GM12892 (cell line): ENCODE data around the gene CMKLR1.
A peak's percentile ranks its signal among the peaks of the same experiment; 100 is the strongest.

Experiments
- DNase-seq: peaks from one replicate; pipeline ENCODE4 v3.0.0; 2011; ENCODE audit not compliant: insufficient read length
- FAIRE-seq: peaks from 2 replicates; lab custom pipeline; 2011; peaks lifted over from hg19 to GRCh38; lab: Jason Lieb, UNC
- POLR2A ChIP-seq: IDR thresholded peaks from 2 replicates; pipeline ENCODE4 v1.6.1; 2011; ENCODE audit warnings: low read depth, low read length, control low read depth
- POLR2AphosphoS5 ChIP-seq: IDR thresholded peaks from 2 replicates; pipeline ENCODE4 v1.6.1; 2011; ENCODE audit warnings: low read depth, low read length, control low read depth
- TAF1 ChIP-seq: IDR thresholded peaks from 2 replicates; pipeline ENCODE4 v1.6.1; 2011; ENCODE audit warnings: low read depth, mild to moderate bottlenecking, control low read depth, low read length, borderline replicate concordance

The CMKLR1 gene

GRCh38 chr12:108320507-108321293 is 18.4 kb downstream of the CMKLR1 start:
- TF ChIP-seq POLR2A, result no peak
- DNase-seq (no peak), FAIRE-seq (peak; percentile 94)

DNA sequence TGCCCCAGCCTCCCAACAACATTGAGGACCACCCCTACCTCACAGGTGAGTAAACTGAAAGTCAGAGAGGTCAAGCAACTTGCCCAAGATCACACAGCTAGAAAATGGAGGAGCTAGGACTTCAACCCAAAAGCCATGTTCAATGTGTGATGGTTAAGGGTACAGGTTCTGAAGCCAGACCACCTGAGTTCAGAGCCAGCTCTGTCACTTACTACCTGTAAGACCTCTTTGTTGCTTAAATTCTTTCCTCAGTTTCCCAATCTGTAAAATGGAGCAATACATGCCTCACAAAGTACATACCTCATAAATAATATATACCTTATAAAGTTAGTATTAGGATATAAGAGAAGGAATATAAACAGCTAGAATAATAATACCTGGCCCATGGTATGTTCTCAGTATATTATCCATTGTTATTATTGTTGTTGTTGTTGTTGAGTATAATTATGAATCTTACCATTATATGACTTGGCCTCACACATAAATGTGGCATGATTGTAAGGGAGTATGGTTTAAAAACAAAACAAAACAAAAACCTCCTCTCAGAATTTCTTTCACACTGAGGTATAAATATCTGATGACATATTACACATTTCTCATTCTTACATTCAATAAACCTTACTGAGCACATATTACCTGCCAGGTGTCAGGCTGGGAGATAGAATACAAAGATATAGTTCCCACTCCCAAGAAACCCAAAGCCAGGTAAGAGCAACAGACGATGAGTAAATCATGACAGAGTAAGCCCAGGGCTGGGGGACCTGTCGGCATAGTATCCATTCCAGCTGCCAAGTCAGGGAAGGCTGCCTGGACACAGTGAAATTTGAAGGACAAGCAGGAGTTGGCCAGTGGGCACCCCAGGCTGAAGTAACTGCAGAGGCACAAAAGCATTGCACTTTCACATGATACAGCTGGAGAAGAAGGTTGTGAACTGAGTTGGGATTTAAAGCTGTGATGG is 19.6 kb downstream of the CMKLR1 start:
- FAIRE-seq (peak; percentile 85), DNase-seq (no peak)
- no peak for TF ChIP-seq POLR2A
- no peak for TF ChIP-seq POLR2AphosphoS5
- no peak for TF ChIP-seq TAF1

DNA sequence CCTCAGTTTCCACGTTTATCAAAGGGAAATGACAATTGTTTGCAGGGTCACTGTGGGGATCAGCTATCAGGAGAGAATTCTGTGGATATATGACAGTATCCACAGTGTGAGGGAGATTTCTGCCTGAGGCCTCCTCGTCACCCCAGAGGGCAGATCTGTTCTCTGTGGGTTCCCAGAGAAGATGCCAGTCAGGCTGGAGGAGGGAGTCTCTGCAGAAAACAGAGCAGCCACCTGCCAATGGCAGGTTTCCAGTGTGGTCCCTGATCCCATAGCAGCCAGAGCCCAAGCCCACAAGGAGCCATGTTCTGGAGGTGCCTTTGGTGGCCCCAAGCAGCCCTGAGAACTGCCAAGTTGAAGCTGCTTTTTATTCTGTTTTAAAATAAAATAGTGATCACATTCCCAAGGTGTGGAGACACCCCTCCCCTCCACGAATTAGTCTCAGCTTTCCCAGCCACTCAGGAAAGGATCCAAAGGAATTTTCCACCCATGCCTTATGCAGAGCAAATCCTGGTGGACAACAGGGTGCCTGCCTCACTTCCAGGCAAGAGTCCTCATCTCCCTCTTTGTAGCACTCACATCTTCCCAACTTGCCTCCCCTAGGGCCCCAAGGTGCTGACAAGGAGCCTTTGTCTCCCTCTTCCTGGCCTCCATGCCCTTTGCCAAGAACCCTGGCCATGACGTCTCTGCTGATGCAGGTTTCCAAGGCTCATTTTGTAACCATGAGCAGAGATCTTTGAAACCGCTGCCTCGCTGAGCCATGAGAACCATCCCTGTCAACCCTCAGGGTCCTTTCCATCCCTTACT is 20.4 kb downstream of the CMKLR1 start:
- TF ChIP-seq POLR2AphosphoS5 (no peak), TAF1 (no peak), POLR2A (no peak)
- DNase-seq (no peak), FAIRE-seq (no peak)

DNA sequence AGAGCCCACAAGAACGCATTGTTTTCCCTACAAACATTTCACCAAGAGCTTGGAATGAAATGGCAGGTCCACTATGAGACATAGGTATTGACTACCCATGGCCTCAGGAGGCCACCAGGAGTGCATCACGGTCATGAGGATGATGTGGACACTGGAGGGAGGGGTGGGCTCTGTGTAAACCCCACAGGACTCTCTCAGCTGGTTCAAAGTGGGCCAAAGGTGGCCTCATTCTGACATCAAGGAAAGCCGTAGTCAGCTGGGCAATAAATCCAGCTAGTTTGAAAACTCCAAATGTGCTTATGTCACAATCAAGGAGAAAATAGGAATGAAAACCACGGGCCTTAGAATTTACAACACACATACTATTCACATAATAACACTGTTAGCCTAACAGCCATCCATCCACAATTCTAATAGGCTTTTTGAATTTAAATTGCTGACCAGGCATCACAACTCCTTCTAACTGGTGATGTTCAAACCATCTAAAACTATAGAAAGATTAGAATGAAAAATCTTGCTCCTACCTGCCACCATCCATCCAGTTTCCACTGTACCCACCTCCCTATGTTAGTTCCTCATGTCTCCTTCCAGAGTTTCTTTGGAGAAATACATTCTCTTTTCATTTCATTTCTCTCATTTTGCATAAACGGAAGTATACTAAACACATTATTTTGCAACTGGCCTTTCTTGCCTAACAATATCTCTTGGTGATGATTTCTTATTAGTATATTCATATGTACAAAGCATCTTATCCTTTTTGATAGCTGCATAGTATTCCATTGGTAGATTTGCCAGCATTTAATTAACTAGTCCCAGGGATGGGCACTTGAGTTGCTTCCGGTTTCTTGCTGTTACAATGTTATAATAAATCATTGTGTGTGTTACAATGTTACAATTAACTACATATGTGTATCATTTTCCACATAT is 21.5 kb downstream of the CMKLR1 start:
- TF ChIP-seq TAF1 (no peak), POLR2A (no peak), POLR2AphosphoS5 (no peak)
- FAIRE-seq, result peak; percentile 14
- DNase-seq, result no peak

DNA sequence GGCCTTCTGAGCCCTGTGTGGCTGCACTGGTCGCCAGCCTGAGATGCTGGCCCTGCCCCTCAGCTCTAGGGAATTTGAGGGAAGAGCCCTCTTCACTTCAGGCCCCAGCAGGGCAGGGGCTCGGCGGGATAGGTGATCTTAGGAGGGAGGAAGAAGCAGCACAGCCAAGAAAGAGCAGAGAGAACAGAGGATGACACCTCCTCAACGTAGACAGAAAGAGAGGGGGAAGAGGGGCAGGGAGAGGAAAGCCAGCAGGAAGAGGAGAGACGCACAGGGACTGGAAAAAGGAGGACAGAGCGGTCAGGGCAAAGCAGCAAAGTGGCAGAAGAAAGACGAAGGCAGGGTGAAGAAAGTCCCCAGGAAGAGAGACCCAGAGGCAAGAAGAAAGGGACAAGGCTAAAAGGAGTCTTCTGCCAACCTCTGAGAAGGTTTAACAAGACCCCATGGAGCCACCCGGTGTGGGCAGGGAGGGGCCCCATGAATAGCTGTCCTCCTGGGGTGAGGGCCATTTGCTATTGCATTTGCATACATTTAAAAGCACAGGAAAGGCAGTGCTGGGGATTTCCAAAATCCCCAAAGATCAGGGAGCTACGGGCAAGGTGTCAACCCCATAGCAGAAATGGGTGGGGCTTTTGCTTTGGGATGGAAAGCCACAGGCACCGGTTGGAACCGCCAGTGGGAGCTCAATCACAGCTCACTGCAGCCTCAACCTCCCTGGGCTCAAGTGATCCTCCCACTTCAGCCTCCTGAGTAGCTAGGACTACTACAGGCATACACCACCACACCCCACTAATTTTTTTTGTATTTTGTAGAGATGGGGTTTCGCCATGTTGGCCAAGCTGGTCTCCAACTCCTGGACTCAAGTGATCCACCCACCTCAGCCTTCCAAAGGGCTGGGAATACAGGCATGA is 22.7 kb downstream of the CMKLR1 start:
- TF ChIP-seq TAF1 (no peak), POLR2A (no peak), POLR2AphosphoS5 (no peak)
- no peak for DNase-seq
- FAIRE-seq, result peak; percentile 36

DNA sequence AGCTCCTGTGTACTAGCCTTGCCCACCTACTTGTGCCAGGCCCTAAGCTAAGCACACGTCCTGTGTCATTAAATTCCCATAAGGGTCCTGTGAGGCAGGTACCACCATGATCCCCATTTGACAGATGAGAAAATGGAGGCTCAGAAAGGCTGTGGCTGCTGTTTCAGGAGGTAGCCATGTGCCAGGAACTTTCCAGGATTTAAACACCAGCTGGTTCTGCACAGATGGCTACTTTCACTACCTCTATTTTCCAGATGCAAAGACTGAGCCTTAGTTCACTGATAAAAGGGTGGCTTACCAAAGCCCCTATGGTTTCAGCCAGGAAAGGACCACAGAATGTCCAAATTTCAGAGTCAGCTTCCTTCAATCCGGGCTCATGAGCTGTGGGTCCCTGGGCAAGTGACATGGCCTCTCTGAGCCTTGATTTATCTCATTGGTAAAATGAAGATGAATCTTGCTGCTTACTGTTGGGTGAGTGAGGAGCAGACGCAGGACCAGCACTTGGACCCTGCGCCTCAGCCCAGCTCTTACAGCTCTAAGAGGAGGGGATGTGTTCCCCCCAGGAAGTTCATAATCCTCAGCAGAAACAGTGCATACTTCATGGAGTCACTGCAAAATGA is 23.5 kb downstream of the CMKLR1 start:
- TF ChIP-seq TAF1 (no peak), POLR2A (no peak), POLR2AphosphoS5 (no peak)
- FAIRE-seq (peak; percentile 60), DNase-seq (no peak)

DNA sequence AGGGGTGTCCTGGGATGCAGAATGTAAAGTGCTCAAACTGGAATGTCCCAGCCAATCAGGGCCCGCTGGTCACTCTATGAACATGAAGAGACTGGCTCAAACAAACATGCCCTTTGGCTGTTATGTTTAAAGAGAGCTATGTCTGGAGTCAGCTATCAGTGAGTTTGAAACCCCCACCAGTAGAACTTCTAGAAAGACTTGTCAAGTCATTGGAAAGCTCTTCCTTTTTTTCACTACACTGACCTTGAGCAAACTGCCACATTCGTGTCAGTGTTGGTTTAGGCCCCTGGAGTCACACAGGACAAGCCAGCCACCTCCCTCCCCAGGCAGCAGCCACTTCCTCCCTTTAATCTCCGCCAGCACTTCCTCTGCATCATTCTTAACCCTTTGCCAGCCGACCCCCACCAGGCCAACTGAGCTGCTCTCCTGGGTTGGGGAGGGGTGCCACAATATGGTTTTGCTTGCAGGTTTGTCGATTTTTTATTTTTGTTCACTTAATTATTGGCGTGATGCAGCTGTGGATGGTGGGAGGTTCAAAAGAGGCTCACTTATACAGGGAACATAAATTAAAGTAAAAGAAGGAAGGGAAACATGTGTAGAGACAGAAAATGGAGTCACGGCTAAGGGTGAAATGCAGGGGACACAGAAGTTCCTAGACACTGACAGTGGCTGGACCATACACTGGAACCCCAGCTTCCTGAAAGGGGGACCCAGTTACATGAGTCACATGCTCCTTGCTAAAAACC is 25.3 kb downstream of the CMKLR1 start:
- no peak for TF ChIP-seq TAF1
- TF ChIP-seq POLR2A, result no peak
- TF ChIP-seq POLR2AphosphoS5, result no peak
- DNase-seq (no peak), FAIRE-seq (peak; percentile 9)

DNA sequence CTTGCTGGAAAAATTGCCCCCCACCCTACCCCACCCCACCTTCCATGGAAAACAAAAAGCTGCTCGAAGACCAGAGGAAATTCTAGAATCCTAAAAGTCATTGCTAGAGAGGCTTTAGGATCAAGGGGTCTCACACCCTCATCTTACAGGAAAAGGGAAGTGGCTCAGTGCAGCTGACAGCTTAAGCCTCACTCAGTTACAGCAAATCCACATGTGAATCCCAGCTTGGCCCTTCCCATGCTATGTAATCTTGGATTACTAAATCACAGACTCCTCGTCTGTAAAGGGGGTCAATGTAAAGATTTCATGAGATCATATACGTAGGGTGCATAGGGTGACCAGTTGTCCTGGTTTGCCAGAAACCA is 25.9 kb downstream of the CMKLR1 start:
- DNase-seq (no peak), FAIRE-seq (peak; percentile 33)

DNA sequence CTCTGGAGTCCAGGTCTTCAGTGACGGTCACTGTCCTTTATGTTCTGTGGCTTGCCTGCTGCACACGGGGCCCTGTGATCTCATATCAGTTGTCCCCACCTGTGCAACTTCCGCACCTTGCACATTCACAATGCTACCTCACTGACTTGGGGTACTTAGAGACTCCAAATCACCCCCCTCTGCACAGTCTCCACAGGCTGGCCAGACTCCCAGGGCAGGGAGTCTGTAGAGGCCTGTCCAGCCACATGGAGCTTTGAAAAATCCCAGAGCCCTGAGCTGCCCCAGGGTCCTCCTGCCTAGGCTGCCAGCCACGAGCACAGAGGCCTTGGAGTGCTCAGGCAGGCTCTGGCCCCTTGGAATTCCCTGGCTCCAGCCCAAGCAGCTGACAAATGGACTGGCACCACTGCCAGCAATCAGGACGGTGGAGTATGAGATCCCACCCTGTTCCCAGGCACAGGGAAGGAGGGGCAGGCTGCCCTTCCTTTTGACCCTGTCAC is 26.4 kb downstream of the CMKLR1 start:
- no peak for FAIRE-seq
- no peak for TF ChIP-seq POLR2AphosphoS5
- TF ChIP-seq POLR2A, result no peak
- TF ChIP-seq TAF1, result no peak
- no peak for DNase-seq

More for the DNA sequence above, 25.9 kb downstream of the CMKLR1 start:
- no peak for TF ChIP-seq POLR2A
- no peak for TF ChIP-seq POLR2AphosphoS5
- TF ChIP-seq TAF1, result no peak
